H1 (cell line): ENCODE results near the gene NFX1. TPM values are rescaled to one million over a fixed set of nuclear protein-coding genes. Genes with fewer than 3 reads are reported as not detected.

Source experiments
- CTCF ChIA-PET: fragments of 300-600 bp; sonication (Branson Sonifier 250); formaldehyde crosslinking; loops from one replicate; lab custom pipeline; 2021; ENCODE audit not compliant: partially characterized antibody; lab: Charles Lee
- POLR2A ChIA-PET: fragments of 300-600 bp; sonication (Branson Sonifier 250); formaldehyde crosslinking; loops from one replicate; lab custom pipeline; 2021; ENCODE audit warnings: inconsistent platforms; ENCODE audit not compliant: partially characterized antibody; lab: Charles Lee
- DNase-seq, 2 experiments: peaks; one replicate each; pipeline versions ENCODE4 v3.0.0 to v3.0.0-alpha.2; 2010 to 2022; ENCODE audit warnings: low spot score in 2 of 2, low read depth in 1 of 2, mixed read lengths in 1 of 2
- FAIRE-seq: peaks from 2 replicates; lab custom pipeline; 2011; peaks lifted over from hg19 to GRCh38; lab: Jason Lieb, UNC
- H2AFZ ChIP-seq: 2 replicates; pipeline ENCODE4 v1.8.1; 2012; ENCODE audit warnings: low read length, inconsistent platforms
- H2AK5ac ChIP-seq: 2 replicates; pipeline ENCODE4 v1.6.1; 2013; ENCODE audit warnings: low read depth, low read length
- H2BK120ac ChIP-seq: replicated peaks from 2 replicates; pipeline ENCODE3; 2013; ENCODE audit warnings: low read depth, low read length, inconsistent platforms
- H2BK12ac ChIP-seq: 2 replicates; pipeline ENCODE4 v1.6.1; 2013; ENCODE audit warnings: low read depth, low read length
- H2BK15ac ChIP-seq: 2 replicates; pipeline ENCODE4 v1.6.1; 2013; ENCODE audit warnings: low read length
- H2BK20ac ChIP-seq: 2 replicates; pipeline ENCODE4 v1.6.1; 2013; ENCODE audit warnings: low read length
- H2BK5ac ChIP-seq: 2 replicates; pipeline ENCODE4 v1.6.1; 2013; ENCODE audit warnings: low read depth, low read length
- H3K14ac ChIP-seq: 2 replicates; pipeline ENCODE4 v1.6.1; 2013; ENCODE audit warnings: inconsistent platforms; ENCODE audit not compliant: insufficient read length
- H3K18ac ChIP-seq: 2 replicates; pipeline ENCODE4 v1.6.1; 2013; ENCODE audit warnings: low read length; ENCODE audit errors: extremely low read depth
- H3K23ac ChIP-seq: 2 replicates; pipeline ENCODE4 v1.6.1; 2013; ENCODE audit warnings: inconsistent platforms; ENCODE audit not compliant: insufficient read length
- H3K23me2 ChIP-seq: 2 replicates; pipeline ENCODE4 v1.6.1; 2013; ENCODE audit warnings: low read depth, low read length
- H3K27ac ChIP-seq: 2 replicates; pipeline ENCODE4 v1.6.1; 2011; ENCODE audit warnings: low read depth, low read length, inconsistent platforms
- H3K27me3 ChIP-seq, 4 experiments: replicated peaks in 1 of 4; 1 replicate in 1 of 4; 2 replicates in 3 of 4; pipeline versions ENCODE4 v1.6.1 to v1.8.1; 2011 to 2013; ENCODE audit warnings: low read length in 3 of 4, mild to moderate bottlenecking in 3 of 4, inconsistent platforms in 2 of 4, mixed read lengths in 2 of 4, moderate library complexity in 1 of 4; ENCODE audit not compliant: control insufficient read depth in 3 of 4, insufficient read depth in 3 of 4; ENCODE audit errors: extremely low read depth in 1 of 4
- H3K36me3 ChIP-seq, 4 experiments: 2 replicates each; pipeline versions ENCODE4 v1.6.1 to v1.8.1; 2011 to 2013; ENCODE audit warnings: mild to moderate bottlenecking in 4 of 4, low read length in 3 of 4, moderate library complexity in 2 of 4, control low read depth in 1 of 4, inconsistent platforms in 1 of 4; ENCODE audit not compliant: insufficient read depth in 4 of 4, control insufficient read depth in 2 of 4
- H3K4ac ChIP-seq: replicated peaks from 2 replicates; pipeline ENCODE3; 2013; ENCODE audit warnings: low read length, low read depth, mixed read lengths, inconsistent platforms; ENCODE audit not compliant: insufficient read length
- H3K4me1 ChIP-seq, 4 experiments: replicated peaks in 1 of 4; 1 replicate in 1 of 4; 2 replicates in 3 of 4; pipeline versions ENCODE4 v1.6.1 to v1.8.1; 2011 to 2013; ENCODE audit warnings: low read length in 3 of 4, inconsistent platforms in 2 of 4, mixed read lengths in 1 of 4; ENCODE audit not compliant: insufficient read depth in 4 of 4, control insufficient read depth in 3 of 4
- H3K4me2 ChIP-seq, 2 experiments: 2 replicates each; pipeline versions ENCODE4 v1.6.1 to v1.8.1; 2011 to 2013; ENCODE audit warnings: low read depth in 2 of 2, low read length in 2 of 2, control low read depth in 1 of 2, inconsistent platforms in 1 of 2, mild to moderate bottlenecking in 1 of 2; ENCODE audit not compliant: insufficient read depth in 1 of 2
- H3K4me3 ChIP-seq, 4 experiments: fragments of 200-600, 300-600 bp in 1 of 4; sonication (generic), shearing (Covaris generic), sonication (Bioruptor Twin) in 1 of 4; 2 replicates each; pipeline versions ENCODE4 v1.5.1 to v1.8.1; 2011 to 2016; ENCODE audit warnings: low read length in 4 of 4, low read depth in 3 of 4, control low read depth in 2 of 4, inconsistent platforms in 2 of 4, mild to moderate bottlenecking in 2 of 4, mixed read lengths in 1 of 4, moderate library complexity in 1 of 4; ENCODE audit not compliant: insufficient read depth in 2 of 4; ENCODE audit errors: extremely low read depth in 1 of 4
- H3K56ac ChIP-seq: replicated peaks from 2 replicates; pipeline ENCODE3; 2013; ENCODE audit warnings: low read depth, mild to moderate bottlenecking, mixed read lengths, low read length, inconsistent platforms; ENCODE audit not compliant: insufficient read length
- H3K79me1 ChIP-seq: 2 replicates; pipeline ENCODE4 v1.6.1; 2013; ENCODE audit warnings: low read depth, low read length, control low read depth
- H3K79me2 ChIP-seq, 2 experiments: 2 replicates each; pipeline versions ENCODE4 v1.6.1 to v1.8.1; 2012 to 2013; ENCODE audit warnings: low read length in 2 of 2, mild to moderate bottlenecking in 2 of 2, inconsistent platforms in 1 of 2; ENCODE audit not compliant: insufficient read depth in 2 of 2, control insufficient read depth in 1 of 2
- H3K9ac ChIP-seq, 4 experiments: replicated peaks in 1 of 4; 1 replicate in 1 of 4; 2 replicates in 3 of 4; pipeline versions ENCODE4 v1.6.1 to v1.8.1; 2011 to 2013; ENCODE audit warnings: low read depth in 3 of 4, low read length in 3 of 4, control low read depth in 2 of 4, mild to moderate bottlenecking in 2 of 4, moderate library complexity in 2 of 4, inconsistent platforms in 1 of 4; ENCODE audit errors: extremely low read depth in 1 of 4
- H3K9me3 ChIP-seq, 2 experiments: 2 replicates each; pipeline versions ENCODE4 v1.6.1 to v1.8.1; 2012 to 2013; ENCODE audit warnings: mild to moderate bottlenecking in 2 of 2, moderate library complexity in 2 of 2, control low read depth in 1 of 2, inconsistent platforms in 1 of 2, low read depth in 1 of 2, low read length in 1 of 2, mixed read lengths in 1 of 2; ENCODE audit not compliant: insufficient read depth in 2 of 2
- H4K20me1 ChIP-seq, 2 experiments: replicated peaks in 1 of 2; 2 replicates each; pipeline versions ENCODE3 to v1.8.1; 2011 to 2013; ENCODE audit warnings: inconsistent platforms in 2 of 2, low read length in 2 of 2, mild to moderate bottlenecking in 1 of 2; ENCODE audit not compliant: insufficient read depth in 2 of 2, control insufficient read depth in 1 of 2
- H4K5ac ChIP-seq: 2 replicates; pipeline ENCODE4 v1.6.1; 2013; ENCODE audit warnings: low read length, low read depth, mixed read lengths, inconsistent platforms; ENCODE audit not compliant: insufficient read length
- H4K8ac ChIP-seq: 2 replicates; pipeline ENCODE4 v1.8.0; 2013; ENCODE audit warnings: mild to moderate bottlenecking, moderate library complexity, low read length, inconsistent platforms; ENCODE audit not compliant: insufficient read depth; ENCODE audit errors: extremely low read depth
- H4K91ac ChIP-seq: replicated peaks from 2 replicates; pipeline ENCODE3; 2013; ENCODE audit warnings: low read length, mixed read lengths, inconsistent platforms; ENCODE audit not compliant: insufficient read length
- ASH2L ChIP-seq: fragments of 200-600, 300-600 bp; sonication (generic); IDR thresholded peaks from one replicate; pipeline ENCODE4 v1.7.1; 2017; ENCODE audit warnings: low read length
- E2F6 ChIP-seq: IDR thresholded peaks from 2 replicates; pipeline ENCODE4 v1.6.1; 2012; ENCODE audit warnings: inconsistent platforms
- EGR1 ChIP-seq: IDR thresholded peaks from 2 replicates; pipeline ENCODE4 v1.6.1; 2011; ENCODE audit warnings: low read depth, low read length, borderline replicate concordance
- EP300 ChIP-seq, 2 experiments: IDR thresholded peaks; 1 replicate in 1 of 2; 2 replicates in 1 of 2; pipeline ENCODE4 v1.6.1; 2011 to 2012; ENCODE audit warnings: low read depth in 2 of 2, low read length in 2 of 2, mild to moderate bottlenecking in 2 of 2, borderline replicate concordance in 1 of 2, inconsistent platforms in 1 of 2, moderate library complexity in 1 of 2
- HDAC6 ChIP-seq: IDR thresholded peaks from one replicate; pipeline ENCODE4 v1.7.1; 2012; ENCODE audit warnings: low read depth, mild to moderate bottlenecking, inconsistent platforms, low read length, moderate library complexity
- KDM4A ChIP-seq: IDR thresholded peaks from one replicate; pipeline ENCODE4 v1.7.1; 2012; ENCODE audit warnings: low read depth, mild to moderate bottlenecking, moderate library complexity, low read length, inconsistent platforms; ENCODE audit not compliant: severe bottlenecking
- RAD21 ChIP-seq, 2 experiments: IDR thresholded peaks in 1 of 2; conservative IDR thresholded peaks in 1 of 2; 2 replicates each; pipeline ENCODE4 v1.6.1; 2011; ENCODE audit warnings: low read depth in 2 of 2, low read length in 2 of 2, improper control_type of control experiment in 1 of 2, inconsistent platforms in 1 of 2, mild to moderate bottlenecking in 1 of 2, moderate library complexity in 1 of 2
- RFX5 ChIP-seq: IDR thresholded peaks from 2 replicates; pipeline ENCODE4 v1.6.1; 2011; ENCODE audit warnings: low read depth, low read length, improper control_type of control experiment, borderline replicate concordance
- RNF2 ChIP-seq: fragments of 200-900, 300-1000 bp; sonication (generic); IDR thresholded peaks from 2 replicates; pipeline ENCODE4 v1.7.1; 2016; ENCODE audit warnings: borderline replicate concordance, low read depth, mild to moderate bottlenecking, antibody characterized with exemption, low read length; ENCODE audit not compliant: poor library complexity, severe bottlenecking; ENCODE audit errors: missing control alignments
- SIX5 ChIP-seq: IDR thresholded peaks from 2 replicates; pipeline ENCODE4 v1.6.1; 2011; ENCODE audit warnings: mild to moderate bottlenecking, low read depth, low read length
- TAF7 ChIP-seq: optimal IDR thresholded peaks from 2 replicates; pipeline ENCODE3; 2011; ENCODE audit warnings: low read depth, mild to moderate bottlenecking, inconsistent platforms, low read length, moderate library complexity, borderline replicate concordance
- ZNF274 ChIP-seq: IDR thresholded peaks from 2 replicates; pipeline ENCODE4 v1.7.0; 2012; ENCODE audit warnings: low read length, borderline replicate concordance; ENCODE audit errors: extremely low read depth
- WGBS, 2 experiments: shearing (Covaris generic) in 1 of 2; methylation state at CpG; one replicate each; pipeline versions ENCODE4 v1.1.6 to v1.1.7; 2013 to 2015; ENCODE audit warnings: low lambda C conversion rate in 2 of 2, mixed read lengths in 2 of 2, inconsistent platforms in 1 of 2, low coverage in 1 of 2, missing lambda C conversion rate in 1 of 2; ENCODE audit not compliant: insufficient replicate concordance in 2 of 2, insufficient coverage in 1 of 2, insufficient read length in 1 of 2; ENCODE audit errors: extremely low coverage in 1 of 2, missing lambda C conversion rate in 1 of 2; 5-methylcytosine and 5-hydroxymethylcytosine counted together
- polyA plus RNA-seq, 7 experiments: library from polyadenylated mRNA; depleted of rRNA in 3 of 7; stranded (reverse) in 5 of 7; unstranded in 2 of 7; fragments of >200 nt in 5 of 7; fragments of 200-250 nt in 2 of 7; gene quantifications; 1 replicate in 5 of 7; 2 replicates in 1 of 7; 4 replicates in 1 of 7; pipeline versions ENCODE4 v1.2.1 to v1.2.3, GENCODE V29; 2011 to 2013; ENCODE audit warnings: missing spikeins in 2 of 7, mixed read lengths in 2 of 7
- total RNA-seq: library from RNA; stranded (reverse); fragmentation: NEBNext Ultra II Directional; extraction: Animal tissue kit (Norgen Biotek cat#: 25700); gene quantifications from 2 replicates; pipeline ENCODE4 v1.2.1, GENCODE V29; 2021

The NFX1 gene
- total and polyA plus RNA-seq, 2 of the 8 experiments (the other 6 are each of a cell fraction or from before 2014, with no cell fraction given), result 19.4 to 28.4 TPM

GRCh38 chr9:33306037-33306436, 15.7 kb downstream of the NFX1 start:
- 87% methylated on average over 3 of the region's 3 CpGs; no CpG with 5 or more reads in 1 of the 2 experiments for WGBS, 2 experiments
- H3K56ac ChIP-seq, result no peak overlapping the region
- H3K23ac ChIP-seq, result no peak overlapping the region
- H3K9ac ChIP-seq, result no peak overlapping the region
- H2AK5ac ChIP-seq, result no peak overlapping the region
- no peaks in the 10 kb centered on the region for H3K4me1 ChIP-seq
- no peak overlapping the region for H2BK120ac ChIP-seq
- H3K14ac ChIP-seq, result no peak overlapping the region
- H4K20me1 ChIP-seq, result peaks cover 0 to 3% of the 10 kb centered on the region in 2 experiments
- no peak overlapping the region for H3K27ac ChIP-seq
- H2AFZ ChIP-seq, result no peak overlapping the region
- H4K5ac ChIP-seq, result no peak overlapping the region
- no peaks in the 10 kb centered on the region for H3K9me3 ChIP-seq
- ChIA-PET POLR2A (interaction anchor here (1.2 kb wide), 1 partner anchor 16 kb away, joined by 3 read pairs; the partner anchor contains the start of gene NFX1), CTCF (interaction anchor here (0.9 kb wide), 1 partner anchor 158 kb away, joined by 3 read pairs; no protein-coding TSS in a partner anchor)
- no peak overlapping the region for H2BK15ac ChIP-seq
- H4K8ac ChIP-seq, result no peak overlapping the region
- H4K91ac ChIP-seq, result no peak overlapping the region
- no peaks in the 10 kb centered on the region for H3K79me2 ChIP-seq
- H2BK12ac ChIP-seq, result no peak overlapping the region
- H3K27me3 ChIP-seq, result no peaks in the 10 kb centered on the region
- no peak overlapping the region for H2BK20ac ChIP-seq
- no peak overlapping the region for H3K18ac ChIP-seq
- peaks cover 23 to 80% (median 57%) of the 10 kb centered on the region in 4 experiments for H3K36me3 ChIP-seq
- no peaks in the 10 kb centered on the region for H3K23me2 ChIP-seq
- no peak overlapping the region for H2BK5ac ChIP-seq
- no peak overlapping the region for H3K4me3 ChIP-seq
- FAIRE-seq, result no peak
- H3K4me2 ChIP-seq, result no peak overlapping the region
- no peaks in the 10 kb centered on the region for H3K79me1 ChIP-seq
- no peak overlapping the region for H3K4ac ChIP-seq
- DNase-seq, result no peak
- no peak for TF ChIP-seq ASH2L
- no peak for TF ChIP-seq HDAC6
- TF ChIP-seq KDM4A, result no peak
- no peak for TF ChIP-seq E2F6
- TF ChIP-seq SIX5, result no peak
- no peak for TF ChIP-seq RFX5
- TF ChIP-seq RAD21 (IDR thresholded peaks at IDR 0.05 in 1 of 2, conservative IDR thresholded peaks at IDR 0.05 in 1 of 2; ENCODE audit: low read depth in 2 of 2, low read length in 2 of 2), result no peak
- no peak for TF ChIP-seq EP300 (IDR thresholded peaks at IDR 0.05; ENCODE audit: borderline replicate concordance in 1 of 2, low read depth in 2 of 2, low read length in 2 of 2)
- no peak for TF ChIP-seq EGR1
- TF ChIP-seq ZNF274, result no peak
- TF ChIP-seq RNF2, result no peak
- TF ChIP-seq TAF7, result no peak
